WTC11 (cell line): ENCODE results near the gene KRTAP4-2. TPM values are rescaled to one million over a fixed set of nuclear protein-coding genes. Genes with fewer than 3 reads are reported as not detected.
"Not testable (repeated sequence)": the region's sequence is repeated elsewhere in the genome, so short reads cannot be mapped to it uniquely, and the experiment has no call there.

ENCODE experiments used
- ATAC-seq: fragments of 200-7000 bp; cut with Tn5 transposase; 2 replicates; pipeline ENCODE4 v1.10.0; 2021; ENCODE audit warnings: mild to moderate bottlenecking, moderate library complexity
- CTCF ChIA-PET: fragments of 300-600 bp; sonication (Branson Sonifier 250); formaldehyde crosslinking; loops from one replicate; lab custom pipeline; 2021; ENCODE audit warnings: antibody characterized with exemption; lab: Charles Lee
- POLR2A ChIA-PET: fragments of 350-600 bp; sonication (Branson Sonifier 250); formaldehyde crosslinking; loops from one replicate; lab custom pipeline; 2021; ENCODE audit warnings: antibody characterized with exemption; lab: Charles Lee
- DNase-seq: peaks from one replicate; pipeline ENCODE4 v3.0.0; 2021; ENCODE audit warnings: low spot score
- H3K27ac Mint-ChIP-seq: 2 replicates; pipeline ENCODE4 v1.8.0; 2021; ENCODE audit warnings: mixed read lengths
- H3K27me3 Mint-ChIP-seq: 2 replicates; pipeline ENCODE4 v1.8.0; 2021; ENCODE audit warnings: low read depth, mild to moderate bottlenecking, moderate library complexity, mixed read lengths
- H3K36me3 Mint-ChIP-seq: 2 replicates; pipeline ENCODE4 v1.8.0; 2021; ENCODE audit warnings: mixed read lengths
- H3K4me1 Mint-ChIP-seq: 2 replicates; pipeline ENCODE4 v1.8.0; 2022; ENCODE audit warnings: mixed read lengths
- H3K4me3 Mint-ChIP-seq: 2 replicates; pipeline ENCODE4 v1.8.0; 2021; ENCODE audit warnings: mild to moderate bottlenecking, moderate library complexity, mixed read lengths
- H3K9me3 Mint-ChIP-seq: 2 replicates; pipeline ENCODE4 v1.8.0; 2021; ENCODE audit warnings: mixed read lengths
- ATF1 ChIP-seq: sonication (generic); formaldehyde crosslinking; IDR thresholded peaks from 2 replicates; pipeline ENCODE4 v1.8.1; 2023; ENCODE audit warnings: mild to moderate bottlenecking, moderate library complexity, missing genetic modification reagents
- CBFB ChIP-seq: sonication (generic); formaldehyde crosslinking; IDR thresholded peaks from 2 replicates; pipeline ENCODE4 v1.8.1; 2022; ENCODE audit warnings: mild to moderate bottlenecking, low read depth, missing genetic modification reagents
- CTCF ChIP-seq: fragments of 200-600 bp; IDR thresholded peaks from 2 replicates; pipeline ENCODE4 v1.8.0; 2022; ENCODE audit warnings: antibody characterized with exemption
- ESRRA ChIP-seq: sonication (generic); formaldehyde crosslinking; IDR thresholded peaks from 2 replicates; pipeline ENCODE4 v1.8.1; 2022; ENCODE audit warnings: mild to moderate bottlenecking, missing genetic modification reagents, borderline replicate concordance
- FOXJ3 ChIP-seq: sonication (generic); formaldehyde crosslinking; IDR thresholded peaks from 2 replicates; pipeline ENCODE4 v1.9.0; 2021; ENCODE audit warnings: missing genetic modification reagents, mild to moderate bottlenecking, borderline replicate concordance
- GRHL2 ChIP-seq: fragments of 250-450 bp; sonication (Bioruptor Pico); IDR thresholded peaks from 2 replicates; pipeline ENCODE4 v1.8.0; 2022; ENCODE audit warnings: mild to moderate bottlenecking, moderate library complexity; ENCODE audit not compliant: insufficient replicate concordance, severe bottlenecking
- KAT7 ChIP-seq: sonication (generic); formaldehyde crosslinking; IDR thresholded peaks from 2 replicates; pipeline ENCODE4 v1.8.1; 2023; ENCODE audit warnings: missing genetic modification reagents, mild to moderate bottlenecking, borderline replicate concordance
- STAT6 ChIP-seq: sonication (generic); formaldehyde crosslinking; conservative IDR thresholded peaks from 2 replicates; pipeline ENCODE4 v1.8.1; 2023; ENCODE audit warnings: mild to moderate bottlenecking, low read depth, missing genetic modification reagents, moderate library complexity
- ZNF138 ChIP-seq: sonication (generic); formaldehyde crosslinking; conservative IDR thresholded peaks from 2 replicates; pipeline ENCODE4 v1.8.1; 2022; ENCODE audit warnings: mild to moderate bottlenecking, moderate library complexity, missing genetic modification reagents
- ZNF423 ChIP-seq: fragments of 250-450 bp; sonication (Bioruptor Pico); IDR thresholded peaks from 2 replicates; pipeline ENCODE4 v2.1.2; 2022; ENCODE audit warnings: mild to moderate bottlenecking, moderate library complexity
- total RNA-seq: library from RNA; stranded (reverse); gene quantifications from 3 replicates; pipeline ENCODE4 v1.2.3, GENCODE V29; 2021
- TF ChIP-seq, protein P1 (sequence below): sonication (generic); formaldehyde crosslinking; IDR thresholded peaks from 2 replicates; pipeline ENCODE4 v1.8.1; 2022; ENCODE audit warnings: missing genetic modification reagents, borderline replicate concordance
- TF ChIP-seq, protein P2 (sequence below): sonication (generic); formaldehyde crosslinking; IDR thresholded peaks from 2 replicates; pipeline ENCODE4 v1.8.1; 2023; ENCODE audit warnings: mild to moderate bottlenecking, missing genetic modification reagents

KRTAP4-2 gene
- total RNA-seq, 1 experiment from 2014 or later = not detected

GRCh38 chr17:41199421-41200078, 21.5 kb upstream of the KRTAP4-2 start (continued):
- TF ChIP-seq, protein P1, sequence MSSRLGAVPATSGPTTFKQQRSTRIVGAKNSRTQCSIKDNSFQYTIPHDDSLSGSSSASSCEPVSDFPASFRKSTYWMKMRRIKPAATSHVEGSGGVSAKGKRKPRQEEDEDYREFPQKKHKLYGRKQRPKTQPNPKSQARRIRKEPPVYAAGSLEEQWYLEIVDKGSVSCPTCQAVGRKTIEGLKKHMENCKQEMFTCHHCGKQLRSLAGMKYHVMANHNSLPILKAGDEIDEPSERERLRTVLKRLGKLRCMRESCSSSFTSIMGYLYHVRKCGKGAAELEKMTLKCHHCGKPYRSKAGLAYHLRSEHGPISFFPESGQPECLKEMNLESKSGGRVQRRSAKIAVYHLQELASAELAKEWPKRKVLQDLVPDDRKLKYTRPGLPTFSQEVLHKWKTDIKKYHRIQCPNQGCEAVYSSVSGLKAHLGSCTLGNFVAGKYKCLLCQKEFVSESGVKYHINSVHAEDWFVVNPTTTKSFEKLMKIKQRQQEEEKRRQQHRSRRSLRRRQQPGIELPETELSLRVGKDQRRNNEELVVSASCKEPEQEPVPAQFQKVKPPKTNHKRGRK (CRISPR knock-in tag) = no peak
- no peak for TF ChIP-seq CTCF

- H3K27me3 Mint-ChIP-seq = no peaks in the 10 kb centered on the region; the same call in 1 of the 2 replicates
- ATAC-seq (no peak), DNase-seq (no peak)
- peaks cover 28% of the 10 kb centered on the region for H3K9me3 Mint-ChIP-seq
- H3K4me3 Mint-ChIP-seq = no peak overlapping the region
- POLR2A ChIA-PET = interaction anchor here (0.7 kb wide), 1 partner anchor 383 kb away, joined by 5 read pairs; no protein-coding TSS in a partner anchor
- no peaks in the 10 kb centered on the region for H3K4me1 Mint-ChIP-seq
- no peak overlapping the region for H3K27ac Mint-ChIP-seq
- CTCF ChIA-PET = no interaction called here
- TF ChIP-seq ATF1 = no peak
- H3K36me3 Mint-ChIP-seq = peaks cover 7% of the 10 kb centered on the region
Measured at GRCh38 chr17:41196068-41196467, 18.0 kb upstream of the KRTAP4-2 start.

- no peak overlapping the region for H3K27ac Mint-ChIP-seq
- H3K36me3 Mint-ChIP-seq = 0 out of 2 replicates have a peak, but pooled peaks cover 3% of the 10 kb centered on the region
- no peak for ATAC-seq
- no peaks in the 10 kb centered on the region for H3K27me3 Mint-ChIP-seq
- CTCF ChIA-PET = no interaction called here
- no peaks in the 10 kb centered on the region for H3K4me1 Mint-ChIP-seq
- POLR2A ChIA-PET = no interaction called here
- no peak overlapping the region for H3K4me3 Mint-ChIP-seq
- TF ChIP-seq ZNF423 (CRISPR knock-in tag) (peak; percentile 53; the same call in 1 of the 2 replicates), ESRRA (CRISPR knock-in tag) (no peak), GRHL2 (CRISPR knock-in tag) (no peak)
- H3K9me3 Mint-ChIP-seq = peaks cover 18% of the 10 kb centered on the region
- no peak for DNase-seq
Measured at GRCh38 chr17:41190328-41190727, 12.3 kb upstream of the KRTAP4-2 start.

DNA sequence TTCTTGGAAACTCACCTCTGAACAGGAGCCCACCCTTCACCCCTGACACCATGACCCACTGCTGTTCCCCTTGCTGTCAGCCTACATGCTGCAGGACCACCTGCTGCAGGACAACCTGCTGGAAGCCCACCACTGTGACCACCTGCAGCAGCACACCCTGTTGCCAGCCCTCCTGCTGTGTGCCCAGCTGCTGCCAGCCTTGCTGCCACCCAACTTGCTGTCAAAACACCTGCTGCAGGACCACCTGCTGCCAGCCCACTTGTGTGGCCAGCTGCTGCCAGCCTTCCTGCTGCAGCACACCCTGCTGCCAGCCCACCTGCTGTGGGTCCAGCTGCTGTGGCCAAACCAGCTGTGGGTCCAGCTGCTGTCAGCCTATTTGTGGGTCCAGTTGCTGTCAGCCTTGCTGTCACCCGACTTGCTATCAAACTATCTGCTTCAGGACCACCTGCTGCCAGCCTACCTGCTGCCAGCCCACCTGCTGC, 11.9 kb upstream of the KRTAP4-2 start, which contains the start of gene KRTAP9-1:
Gene KRTAP9-1 (plus strand): TSS at position 51 of the 482 bp plus-strand sequence. CDS start 0 bp downstream, at position 51.
- CTCF ChIA-PET, H3K4me3 Mint-ChIP-seq, DNase-seq, H3K27ac Mint-ChIP-seq, ATAC-seq, H3K4me1 Mint-ChIP-seq, POLR2A ChIA-PET, H3K27me3 Mint-ChIP-seq, H3K36me3 Mint-ChIP-seq: not testable (repeated sequence)
- peaks cover 18% of the 10 kb centered on the region for H3K9me3 Mint-ChIP-seq
- TF ChIP-seq ZNF423 (CRISPR knock-in tag) (peak; percentile 10; the same call in 1 of the 2 replicates), ATF1 (0 out of 2 replicates have a peak, but pooled peaks have one; percentile 48)

GRCh38 chr17:41186872-41187271, 8.9 kb upstream of the KRTAP4-2 start:
- Mint-ChIP-seq H3K27ac (no peak overlapping the region), H3K27me3 (no peaks in the 10 kb centered on the region), H3K36me3 (no peaks in the 10 kb centered on the region), H3K4me3 (no peak overlapping the region), H3K9me3 (peaks cover 4% of the 10 kb centered on the region; the same call in 1 of the 2 replicates), H3K4me1 (no peaks in the 10 kb centered on the region)
- ChIA-PET POLR2A (no interaction called here), CTCF (no interaction called here)
- DNase-seq = no peak
- no peak for ATAC-seq
- no peak for TF ChIP-seq STAT6
- no peak for TF ChIP-seq CBFB (CRISPR knock-in tag)
- TF ChIP-seq CTCF = no peak
- TF ChIP-seq, protein P2, sequence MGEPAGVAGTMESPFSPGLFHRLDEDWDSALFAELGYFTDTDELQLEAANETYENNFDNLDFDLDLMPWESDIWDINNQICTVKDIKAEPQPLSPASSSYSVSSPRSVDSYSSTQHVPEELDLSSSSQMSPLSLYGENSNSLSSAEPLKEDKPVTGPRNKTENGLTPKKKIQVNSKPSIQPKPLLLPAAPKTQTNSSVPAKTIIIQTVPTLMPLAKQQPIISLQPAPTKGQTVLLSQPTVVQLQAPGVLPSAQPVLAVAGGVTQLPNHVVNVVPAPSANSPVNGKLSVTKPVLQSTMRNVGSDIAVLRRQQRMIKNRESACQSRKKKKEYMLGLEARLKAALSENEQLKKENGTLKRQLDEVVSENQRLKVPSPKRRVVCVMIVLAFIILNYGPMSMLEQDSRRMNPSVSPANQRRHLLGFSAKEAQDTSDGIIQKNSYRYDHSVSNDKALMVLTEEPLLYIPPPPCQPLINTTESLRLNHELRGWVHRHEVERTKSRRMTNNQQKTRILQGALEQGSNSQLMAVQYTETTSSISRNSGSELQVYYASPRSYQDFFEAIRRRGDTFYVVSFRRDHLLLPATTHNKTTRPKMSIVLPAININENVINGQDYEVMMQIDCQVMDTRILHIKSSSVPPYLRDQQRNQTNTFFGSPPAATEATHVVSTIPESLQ (CRISPR knock-in tag) = no peak
- no peak for TF ChIP-seq ZNF138
- TF ChIP-seq KAT7 (CRISPR knock-in tag) = no peak
- TF ChIP-seq FOXJ3 = no peak
